ENCODE results near the gene AFAP1. TPM values are rescaled to one million over a fixed set of nuclear protein-coding genes. Genes with fewer than 3 reads are reported as not detected.

Gene AFAP1
- total and polyA plus RNA-seq, 2 donors (not counting 3 experiments of a cell fraction or from before 2014, with no cell fraction given), result 32.3 to 103 TPM

DNA sequence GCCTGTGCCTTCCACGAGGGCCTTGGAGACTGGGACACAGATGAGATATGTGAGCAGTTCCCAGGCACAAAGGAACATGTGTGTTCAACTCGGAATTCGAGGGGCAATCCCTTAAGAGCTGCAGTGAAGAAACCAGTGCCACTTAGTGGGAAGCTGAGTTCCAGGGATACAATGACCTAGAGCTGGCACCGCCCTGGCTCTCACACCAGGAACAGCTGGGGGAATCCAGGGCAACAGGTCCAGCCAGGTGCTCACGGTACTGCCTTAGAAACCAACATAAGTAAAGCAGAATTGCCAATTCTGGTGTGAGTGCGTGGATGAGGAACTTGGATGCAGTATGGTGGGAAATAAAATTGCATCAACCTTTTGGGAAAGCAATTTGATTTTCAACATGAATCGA, 122.9 kb downstream of the AFAP1 start:
- no peaks in the 10 kb centered on the region for H3K27me3 ChIP-seq (ENCODE audit: control insufficient read depth in 2 of 2, insufficient read depth in 2 of 2, low read length in 2 of 2)
- intact Hi-C loops (cut with micrococcal nuclease) (no loop called here), dilution Hi-C loops (cut with MboI; ENCODE audit: extremely low pct_ligation_motif_present, low sequenced_read_pairs) (no loop called here)
- H3K27ac ChIP-seq (ENCODE audit: insufficient read depth, low read depth, low read length), result no peak overlapping the region
- no peak overlapping the region for H2AFZ ChIP-seq (ENCODE audit: low read depth, low read length)
- no peak overlapping the region for H3K9ac ChIP-seq (replicated peaks; ENCODE audit: extremely low read depth, insufficient read depth, low read length)
- ChIA-PET POLR2A (no interaction called here), CTCF (interaction anchor here (1.0 to 7.2 kb wide), 4 partner anchors 8 to 28 kb away, joined by 3 to 33 read pairs (median 4); no protein-coding TSS in a partner anchor)
- no peak overlapping the region for H3K4me2 ChIP-seq (ENCODE audit: insufficient read depth, low read length)
- H3K9me1 ChIP-seq (replicated peaks; ENCODE audit: control insufficient read depth, extremely low read depth, insufficient read depth, low read length), result no peaks in the 10 kb centered on the region
- H3K4me1 ChIP-seq (ENCODE audit: control insufficient read depth, extremely low read depth, insufficient read depth, low read length), result peaks cover 11% of the 10 kb centered on the region
- FAIRE-seq (no peak), DNase-seq (ENCODE audit: low read depth, low spot score) (no peak)
- H4K20me1 ChIP-seq (replicated peaks; ENCODE audit: control insufficient read depth, extremely low read depth, insufficient read depth, low read length), result no peaks in the 10 kb centered on the region
- TF ChIP-seq POLR2AphosphoS5 (IDR thresholded peaks at IDR 0.05; ENCODE audit: insufficient read depth, low read depth, low read length), result no peak
- TF ChIP-seq JUN (IDR thresholded peaks at IDR 0.05; ENCODE audit: borderline replicate concordance, insufficient read depth, insufficient read length, low read depth), result no peak
- TF ChIP-seq, protein P1, sequence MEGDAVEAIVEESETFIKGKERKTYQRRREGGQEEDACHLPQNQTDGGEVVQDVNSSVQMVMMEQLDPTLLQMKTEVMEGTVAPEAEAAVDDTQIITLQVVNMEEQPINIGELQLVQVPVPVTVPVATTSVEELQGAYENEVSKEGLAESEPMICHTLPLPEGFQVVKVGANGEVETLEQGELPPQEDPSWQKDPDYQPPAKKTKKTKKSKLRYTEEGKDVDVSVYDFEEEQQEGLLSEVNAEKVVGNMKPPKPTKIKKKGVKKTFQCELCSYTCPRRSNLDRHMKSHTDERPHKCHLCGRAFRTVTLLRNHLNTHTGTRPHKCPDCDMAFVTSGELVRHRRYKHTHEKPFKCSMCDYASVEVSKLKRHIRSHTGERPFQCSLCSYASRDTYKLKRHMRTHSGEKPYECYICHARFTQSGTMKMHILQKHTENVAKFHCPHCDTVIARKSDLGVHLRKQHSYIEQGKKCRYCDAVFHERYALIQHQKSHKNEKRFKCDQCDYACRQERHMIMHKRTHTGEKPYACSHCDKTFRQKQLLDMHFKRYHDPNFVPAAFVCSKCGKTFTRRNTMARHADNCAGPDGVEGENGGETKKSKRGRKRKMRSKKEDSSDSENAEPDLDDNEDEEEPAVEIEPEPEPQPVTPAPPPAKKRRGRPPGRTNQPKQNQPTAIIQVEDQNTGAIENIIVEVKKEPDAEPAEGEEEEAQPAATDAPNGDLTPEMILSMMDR (IDR thresholded peaks at IDR 0.05; ENCODE audit: extremely low read depth in 1 of 2, insufficient read depth in 1 of 2, low read depth in 1 of 2, low read length in 2 of 2), result no peak
- TF ChIP-seq FOS (IDR thresholded peaks at IDR 0.05; ENCODE audit: borderline replicate concordance, insufficient read depth, low read length), result no peak
- TF ChIP-seq GATA2 (IDR thresholded peaks at IDR 0.05; ENCODE audit: insufficient read depth, insufficient read length, low read depth, low read length), result no peak
- no peak for TF ChIP-seq POLR2A (IDR thresholded peaks at IDR 0.05; ENCODE audit: low read depth, low read length)
- no peak for TF ChIP-seq MYC (IDR thresholded peaks at IDR 0.05; ENCODE audit: low read depth, low read length)
- TF ChIP-seq EZH2 (IDR thresholded peaks at IDR 0.05; ENCODE audit: borderline replicate concordance, low read depth, low read length, severe bottlenecking), result no peak
- TF ChIP-seq, protein P2, sequence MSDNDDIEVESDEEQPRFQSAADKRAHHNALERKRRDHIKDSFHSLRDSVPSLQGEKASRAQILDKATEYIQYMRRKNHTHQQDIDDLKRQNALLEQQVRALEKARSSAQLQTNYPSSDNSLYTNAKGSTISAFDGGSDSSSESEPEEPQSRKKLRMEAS (IDR thresholded peaks at IDR 0.05; ENCODE audit: insufficient read depth, insufficient read length), result no peak
- no TSS peak for BruUV-seq (replicated peaks)
- peaks cover 45% of the 10 kb centered on the region for H3K79me2 ChIP-seq (ENCODE audit: control insufficient read depth, insufficient read depth, low read length)
- peaks cover 35 to 42% of the 10 kb centered on the region in 2 experiments for H3K36me3 ChIP-seq (ENCODE audit: control insufficient read depth in 2 of 2, extremely low read depth in 1 of 2, insufficient read depth in 2 of 2, low read length in 2 of 2)
- no peak overlapping the region for H3K4me3 ChIP-seq (replicated peaks in 1 of 3; ENCODE audit: insufficient read depth in 1 of 3, low read depth in 1 of 3, low read length in 3 of 3)
- H3K9me3 ChIP-seq (replicated peaks; ENCODE audit: control insufficient read depth, insufficient read depth, low read length), result no peaks in the 10 kb centered on the region
